Hepatocyte (in vitro differentiated cells): ENCODE data around the gene INHBA.

ENCODE experiments used
- EZH2phosphoT487 ChIP-seq: fragments of 200-600 bp; sonication (generic); IDR thresholded peaks from one replicate; pipeline ENCODE4 v1.6.1; 2018; ENCODE audit warnings: antibody characterized with exemption, mild to moderate bottlenecking, low read depth, moderate library complexity; ENCODE audit not compliant: unreplicated experiment, severe bottlenecking
- TF ChIP-seq, protein P1 (sequence below): fragments of 200-600 bp; sonication (generic); IDR thresholded peaks from 2 replicates; pipeline ENCODE4 v1.5.1; 2016; ENCODE audit warnings: antibody characterized with exemption, mild to moderate bottlenecking; ENCODE audit not compliant: poor library complexity

DNA sequence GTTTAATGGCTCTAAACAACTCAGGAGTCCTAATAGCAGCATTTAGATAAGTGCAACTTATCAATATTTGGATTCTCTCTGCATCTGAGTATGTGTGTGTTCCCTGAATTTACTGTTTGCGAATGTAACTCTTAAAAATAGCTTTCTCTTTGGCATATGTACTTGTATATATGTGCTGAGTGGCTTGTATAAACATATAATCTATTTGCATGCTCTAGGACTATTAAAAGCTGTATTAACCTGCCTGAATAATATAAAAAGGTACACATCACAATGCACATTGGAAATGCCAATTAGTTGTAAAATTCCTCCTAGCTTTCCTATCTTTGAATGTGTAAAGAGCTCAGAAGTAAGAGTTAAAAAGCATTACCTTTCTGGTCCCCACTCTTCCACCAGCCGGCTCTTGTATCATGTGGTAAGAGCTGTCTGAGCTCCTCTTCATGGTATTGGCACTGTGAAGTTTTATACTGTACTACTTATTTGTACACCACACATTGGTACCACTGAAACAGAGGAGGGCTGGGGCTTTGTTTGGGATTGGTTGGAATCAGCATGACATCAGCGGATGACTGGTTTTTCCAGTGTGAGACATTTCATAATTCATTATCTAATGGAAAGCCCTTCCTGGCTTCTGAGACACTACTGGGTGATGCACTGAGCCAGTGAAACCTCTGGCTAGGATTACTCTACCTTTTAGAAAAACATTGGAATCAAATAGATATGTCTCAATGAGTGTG, at the start of gene INHBA:
- TF ChIP-seq, protein P1, sequence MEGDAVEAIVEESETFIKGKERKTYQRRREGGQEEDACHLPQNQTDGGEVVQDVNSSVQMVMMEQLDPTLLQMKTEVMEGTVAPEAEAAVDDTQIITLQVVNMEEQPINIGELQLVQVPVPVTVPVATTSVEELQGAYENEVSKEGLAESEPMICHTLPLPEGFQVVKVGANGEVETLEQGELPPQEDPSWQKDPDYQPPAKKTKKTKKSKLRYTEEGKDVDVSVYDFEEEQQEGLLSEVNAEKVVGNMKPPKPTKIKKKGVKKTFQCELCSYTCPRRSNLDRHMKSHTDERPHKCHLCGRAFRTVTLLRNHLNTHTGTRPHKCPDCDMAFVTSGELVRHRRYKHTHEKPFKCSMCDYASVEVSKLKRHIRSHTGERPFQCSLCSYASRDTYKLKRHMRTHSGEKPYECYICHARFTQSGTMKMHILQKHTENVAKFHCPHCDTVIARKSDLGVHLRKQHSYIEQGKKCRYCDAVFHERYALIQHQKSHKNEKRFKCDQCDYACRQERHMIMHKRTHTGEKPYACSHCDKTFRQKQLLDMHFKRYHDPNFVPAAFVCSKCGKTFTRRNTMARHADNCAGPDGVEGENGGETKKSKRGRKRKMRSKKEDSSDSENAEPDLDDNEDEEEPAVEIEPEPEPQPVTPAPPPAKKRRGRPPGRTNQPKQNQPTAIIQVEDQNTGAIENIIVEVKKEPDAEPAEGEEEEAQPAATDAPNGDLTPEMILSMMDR = no peak
- no peak for TF ChIP-seq EZH2phosphoT487
